H1 (cell line): ENCODE results near the gene SH3YL1. TPM values are rescaled to one million over a fixed set of nuclear protein-coding genes. Genes with fewer than 3 reads are reported as not detected.

Experiments
- CTCF ChIA-PET: fragments of 300-600 bp; sonication (Branson Sonifier 250); formaldehyde crosslinking; loops from one replicate; lab custom pipeline; 2021; ENCODE audit not compliant: partially characterized antibody; lab: Charles Lee
- POLR2A ChIA-PET: fragments of 300-600 bp; sonication (Branson Sonifier 250); formaldehyde crosslinking; loops from one replicate; lab custom pipeline; 2021; ENCODE audit warnings: inconsistent platforms; ENCODE audit not compliant: partially characterized antibody; lab: Charles Lee
- DNase-seq, 2 experiments: peaks; one replicate each; pipeline versions ENCODE4 v3.0.0 to v3.0.0-alpha.2; 2010 to 2022; ENCODE audit warnings: low spot score in 2 of 2, low read depth in 1 of 2, mixed read lengths in 1 of 2
- FAIRE-seq: peaks from 2 replicates; lab custom pipeline; 2011; peaks lifted over from hg19 to GRCh38; lab: Jason Lieb, UNC
- H2AFZ ChIP-seq: 2 replicates; pipeline ENCODE4 v1.8.1; 2012; ENCODE audit warnings: low read length, inconsistent platforms
- H2AK5ac ChIP-seq: 2 replicates; pipeline ENCODE4 v1.6.1; 2013; ENCODE audit warnings: low read depth, low read length
- H2BK120ac ChIP-seq: replicated peaks from 2 replicates; pipeline ENCODE3; 2013; ENCODE audit warnings: low read depth, low read length, inconsistent platforms
- H2BK12ac ChIP-seq: 2 replicates; pipeline ENCODE4 v1.6.1; 2013; ENCODE audit warnings: low read depth, low read length
- H2BK15ac ChIP-seq: 2 replicates; pipeline ENCODE4 v1.6.1; 2013; ENCODE audit warnings: low read length
- H2BK20ac ChIP-seq: 2 replicates; pipeline ENCODE4 v1.6.1; 2013; ENCODE audit warnings: low read length
- H2BK5ac ChIP-seq: 2 replicates; pipeline ENCODE4 v1.6.1; 2013; ENCODE audit warnings: low read depth, low read length
- H3K14ac ChIP-seq: 2 replicates; pipeline ENCODE4 v1.6.1; 2013; ENCODE audit warnings: inconsistent platforms; ENCODE audit not compliant: insufficient read length
- H3K18ac ChIP-seq: 2 replicates; pipeline ENCODE4 v1.6.1; 2013; ENCODE audit warnings: low read length; ENCODE audit errors: extremely low read depth
- H3K23ac ChIP-seq: 2 replicates; pipeline ENCODE4 v1.6.1; 2013; ENCODE audit warnings: inconsistent platforms; ENCODE audit not compliant: insufficient read length
- H3K23me2 ChIP-seq: 2 replicates; pipeline ENCODE4 v1.6.1; 2013; ENCODE audit warnings: low read depth, low read length
- H3K27ac ChIP-seq: 2 replicates; pipeline ENCODE4 v1.6.1; 2011; ENCODE audit warnings: low read depth, low read length, inconsistent platforms
- H3K27me3 ChIP-seq, 4 experiments: replicated peaks in 1 of 4; 1 replicate in 1 of 4; 2 replicates in 3 of 4; pipeline versions ENCODE4 v1.6.1 to v1.8.1; 2011 to 2013; ENCODE audit warnings: low read length in 3 of 4, mild to moderate bottlenecking in 3 of 4, inconsistent platforms in 2 of 4, mixed read lengths in 2 of 4, moderate library complexity in 1 of 4; ENCODE audit not compliant: control insufficient read depth in 3 of 4, insufficient read depth in 3 of 4; ENCODE audit errors: extremely low read depth in 1 of 4
- H3K36me3 ChIP-seq, 4 experiments: 2 replicates each; pipeline versions ENCODE4 v1.6.1 to v1.8.1; 2011 to 2013; ENCODE audit warnings: mild to moderate bottlenecking in 4 of 4, low read length in 3 of 4, moderate library complexity in 2 of 4, control low read depth in 1 of 4, inconsistent platforms in 1 of 4; ENCODE audit not compliant: insufficient read depth in 4 of 4, control insufficient read depth in 2 of 4
- H3K4ac ChIP-seq: replicated peaks from 2 replicates; pipeline ENCODE3; 2013; ENCODE audit warnings: low read length, low read depth, mixed read lengths, inconsistent platforms; ENCODE audit not compliant: insufficient read length
- H3K4me1 ChIP-seq, 4 experiments: replicated peaks in 1 of 4; 1 replicate in 1 of 4; 2 replicates in 3 of 4; pipeline versions ENCODE4 v1.6.1 to v1.8.1; 2011 to 2013; ENCODE audit warnings: low read length in 3 of 4, inconsistent platforms in 2 of 4, mixed read lengths in 1 of 4; ENCODE audit not compliant: insufficient read depth in 4 of 4, control insufficient read depth in 3 of 4
- H3K4me2 ChIP-seq, 2 experiments: 2 replicates each; pipeline versions ENCODE4 v1.6.1 to v1.8.1; 2011 to 2013; ENCODE audit warnings: low read depth in 2 of 2, low read length in 2 of 2, control low read depth in 1 of 2, inconsistent platforms in 1 of 2, mild to moderate bottlenecking in 1 of 2; ENCODE audit not compliant: insufficient read depth in 1 of 2
- H3K4me3 ChIP-seq, 4 experiments: fragments of 200-600, 300-600 bp in 1 of 4; sonication (generic), shearing (Covaris generic), sonication (Bioruptor Twin) in 1 of 4; 2 replicates each; pipeline versions ENCODE4 v1.5.1 to v1.8.1; 2011 to 2016; ENCODE audit warnings: low read length in 4 of 4, low read depth in 3 of 4, control low read depth in 2 of 4, inconsistent platforms in 2 of 4, mild to moderate bottlenecking in 2 of 4, mixed read lengths in 1 of 4, moderate library complexity in 1 of 4; ENCODE audit not compliant: insufficient read depth in 2 of 4; ENCODE audit errors: extremely low read depth in 1 of 4
- H3K56ac ChIP-seq: replicated peaks from 2 replicates; pipeline ENCODE3; 2013; ENCODE audit warnings: low read depth, mild to moderate bottlenecking, mixed read lengths, low read length, inconsistent platforms; ENCODE audit not compliant: insufficient read length
- H3K79me1 ChIP-seq: 2 replicates; pipeline ENCODE4 v1.6.1; 2013; ENCODE audit warnings: low read depth, low read length, control low read depth
- H3K79me2 ChIP-seq, 2 experiments: 2 replicates each; pipeline versions ENCODE4 v1.6.1 to v1.8.1; 2012 to 2013; ENCODE audit warnings: low read length in 2 of 2, mild to moderate bottlenecking in 2 of 2, inconsistent platforms in 1 of 2; ENCODE audit not compliant: insufficient read depth in 2 of 2, control insufficient read depth in 1 of 2
- H3K9ac ChIP-seq, 4 experiments: replicated peaks in 1 of 4; 1 replicate in 1 of 4; 2 replicates in 3 of 4; pipeline versions ENCODE4 v1.6.1 to v1.8.1; 2011 to 2013; ENCODE audit warnings: low read depth in 3 of 4, low read length in 3 of 4, control low read depth in 2 of 4, mild to moderate bottlenecking in 2 of 4, moderate library complexity in 2 of 4, inconsistent platforms in 1 of 4; ENCODE audit errors: extremely low read depth in 1 of 4
- H3K9me3 ChIP-seq, 2 experiments: 2 replicates each; pipeline versions ENCODE4 v1.6.1 to v1.8.1; 2012 to 2013; ENCODE audit warnings: mild to moderate bottlenecking in 2 of 2, moderate library complexity in 2 of 2, control low read depth in 1 of 2, inconsistent platforms in 1 of 2, low read depth in 1 of 2, low read length in 1 of 2, mixed read lengths in 1 of 2; ENCODE audit not compliant: insufficient read depth in 2 of 2
- H4K20me1 ChIP-seq, 2 experiments: replicated peaks in 1 of 2; 2 replicates each; pipeline versions ENCODE3 to v1.8.1; 2011 to 2013; ENCODE audit warnings: inconsistent platforms in 2 of 2, low read length in 2 of 2, mild to moderate bottlenecking in 1 of 2; ENCODE audit not compliant: insufficient read depth in 2 of 2, control insufficient read depth in 1 of 2
- H4K5ac ChIP-seq: 2 replicates; pipeline ENCODE4 v1.6.1; 2013; ENCODE audit warnings: low read length, low read depth, mixed read lengths, inconsistent platforms; ENCODE audit not compliant: insufficient read length
- H4K8ac ChIP-seq: 2 replicates; pipeline ENCODE4 v1.8.0; 2013; ENCODE audit warnings: mild to moderate bottlenecking, moderate library complexity, low read length, inconsistent platforms; ENCODE audit not compliant: insufficient read depth; ENCODE audit errors: extremely low read depth
- H4K91ac ChIP-seq: replicated peaks from 2 replicates; pipeline ENCODE3; 2013; ENCODE audit warnings: low read length, mixed read lengths, inconsistent platforms; ENCODE audit not compliant: insufficient read length
- CHD2 ChIP-seq: IDR thresholded peaks from 2 replicates; pipeline ENCODE4 v1.6.1; 2012; ENCODE audit warnings: low read length, improper control_type of control experiment
- CTBP2 ChIP-seq: IDR thresholded peaks from 2 replicates; pipeline ENCODE4 v1.7.0; 2011; ENCODE audit warnings: borderline replicate concordance, mild to moderate bottlenecking, moderate library complexity, mixed read lengths, low read length; ENCODE audit not compliant: insufficient read depth, insufficient read length
- EP300 ChIP-seq, 2 experiments: IDR thresholded peaks; 1 replicate in 1 of 2; 2 replicates in 1 of 2; pipeline ENCODE4 v1.6.1; 2011 to 2012; ENCODE audit warnings: low read depth in 2 of 2, low read length in 2 of 2, mild to moderate bottlenecking in 2 of 2, borderline replicate concordance in 1 of 2, inconsistent platforms in 1 of 2, moderate library complexity in 1 of 2
- FOSL1 ChIP-seq: IDR thresholded peaks from 2 replicates; pipeline ENCODE4 v1.6.1; 2011; ENCODE audit warnings: mild to moderate bottlenecking, low read depth, low read length, moderate library complexity; ENCODE audit not compliant: insufficient read depth
- PHF8 ChIP-seq: fragments of 200-600 bp; sonication (generic); conservative IDR thresholded peaks from 2 replicates; pipeline ENCODE4 v1.7.1; 2012; ENCODE audit warnings: low read depth, mild to moderate bottlenecking, inconsistent platforms, low read length, moderate library complexity
- RBBP5 ChIP-seq: IDR thresholded peaks from 2 replicates; pipeline ENCODE4 v1.7.1; 2012; ENCODE audit warnings: low read depth, mild to moderate bottlenecking, inconsistent platforms, low read length, moderate library complexity, borderline replicate concordance
- RFX5 ChIP-seq: IDR thresholded peaks from 2 replicates; pipeline ENCODE4 v1.6.1; 2011; ENCODE audit warnings: low read depth, low read length, improper control_type of control experiment, borderline replicate concordance
- SAP30 ChIP-seq: fragments of 300-600 bp; sonication (generic); IDR thresholded peaks from 2 replicates; pipeline ENCODE4 v1.7.1; 2012; ENCODE audit warnings: low read length, moderate library complexity, mild to moderate bottlenecking, inconsistent platforms; ENCODE audit not compliant: insufficient read depth, insufficient replicate concordance
- SRF ChIP-seq: IDR thresholded peaks from 2 replicates; pipeline ENCODE4 v1.6.1; 2011; ENCODE audit warnings: mild to moderate bottlenecking, low read depth, low read length, moderate library complexity
- TBP ChIP-seq: IDR thresholded peaks from 2 replicates; pipeline ENCODE4 v1.6.1; 2011; ENCODE audit warnings: low read depth, low read length, improper control_type of control experiment
- TCF12 ChIP-seq: IDR thresholded peaks from 2 replicates; pipeline ENCODE4 v1.6.1; 2011; ENCODE audit warnings: low read depth, mild to moderate bottlenecking, low read length
- WGBS, 2 experiments: shearing (Covaris generic) in 1 of 2; methylation state at CpG; one replicate each; pipeline versions ENCODE4 v1.1.6 to v1.1.7; 2013 to 2015; ENCODE audit warnings: low lambda C conversion rate in 2 of 2, mixed read lengths in 2 of 2, inconsistent platforms in 1 of 2, low coverage in 1 of 2, missing lambda C conversion rate in 1 of 2; ENCODE audit not compliant: insufficient replicate concordance in 2 of 2, insufficient coverage in 1 of 2, insufficient read length in 1 of 2; ENCODE audit errors: extremely low coverage in 1 of 2, missing lambda C conversion rate in 1 of 2; 5-methylcytosine and 5-hydroxymethylcytosine counted together
- polyA plus RNA-seq, 7 experiments: library from polyadenylated mRNA; depleted of rRNA in 3 of 7; stranded (reverse) in 5 of 7; unstranded in 2 of 7; fragments of >200 nt in 5 of 7; fragments of 200-250 nt in 2 of 7; gene quantifications; 1 replicate in 5 of 7; 2 replicates in 1 of 7; 4 replicates in 1 of 7; pipeline versions ENCODE4 v1.2.1 to v1.2.3, GENCODE V29; 2011 to 2013; ENCODE audit warnings: missing spikeins in 2 of 7, mixed read lengths in 2 of 7
- total RNA-seq: library from RNA; stranded (reverse); fragmentation: NEBNext Ultra II Directional; extraction: Animal tissue kit (Norgen Biotek cat#: 25700); gene quantifications from 2 replicates; pipeline ENCODE4 v1.2.1, GENCODE V29; 2021
- TF ChIP-seq, protein P1 (sequence below): IDR thresholded peaks from 2 replicates; pipeline ENCODE4 v1.6.1; 2012; ENCODE audit warnings: inconsistent platforms

SH3YL1 gene
- total and polyA plus RNA-seq, 2 of the 8 experiments (the other 6 are each of a cell fraction or from before 2014, with no cell fraction given), result 13.6 to 37.2 TPM

DNA sequence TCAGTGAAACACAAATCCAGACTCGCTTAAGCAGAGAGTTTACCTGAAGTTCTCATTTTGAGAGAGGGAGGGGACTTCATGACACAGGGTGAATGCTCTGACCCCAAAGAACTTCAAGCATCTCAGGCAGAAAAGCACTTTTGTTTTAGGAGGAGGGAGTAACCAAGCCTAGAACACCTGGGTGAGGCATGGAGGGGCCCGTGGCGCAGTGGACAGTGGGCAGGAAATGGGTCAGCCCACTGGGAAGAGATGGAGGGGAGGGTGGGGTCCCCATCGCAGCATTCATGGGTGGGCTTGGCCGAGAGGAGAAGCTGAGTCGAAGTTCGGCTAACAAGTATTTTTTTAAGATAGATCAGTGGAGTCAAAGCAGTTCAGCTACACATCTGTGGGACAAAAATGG, 67.9 kb downstream of the SH3YL1 start:
- Histone ChIP-seq H3K79me2 (no peaks in the 10 kb centered on the region), H3K4me2 (no peak overlapping the region), H2BK12ac (no peak overlapping the region), H3K4me1 (no peaks in the 10 kb centered on the region), H2AK5ac (no peak overlapping the region), H4K8ac (no peak overlapping the region), H3K36me3 (peaks cover 0 to 6% (median 0%) of the 10 kb centered on the region in 4 experiments; a peak in 1 of 8 replicates), H4K91ac (no peak overlapping the region), H3K56ac (no peak overlapping the region), H3K18ac (no peak overlapping the region), H3K27me3 (no peaks in the 10 kb centered on the region), H3K9ac (no peak overlapping the region), H3K23me2 (no peaks in the 10 kb centered on the region), H3K14ac (no peak overlapping the region), H2BK5ac (no peak overlapping the region), H3K9me3 (peaks cover under 1 to 8% of the 10 kb centered on the region in 2 experiments; a peak in 2 of 4 replicates), H3K4me3 (no peak overlapping the region), H2BK20ac (no peak overlapping the region), H4K20me1 (no peaks in the 10 kb centered on the region), H3K4ac (no peak overlapping the region), H3K23ac (no peak overlapping the region), H3K79me1 (no peaks in the 10 kb centered on the region), H2BK15ac (no peak overlapping the region), H2AFZ (no peak overlapping the region), H4K5ac (no peak overlapping the region), H3K27ac (no peak overlapping the region), H2BK120ac (no peak overlapping the region)
- FAIRE-seq, result no peak
- POLR2A ChIA-PET, result no interaction called here
- no peak for DNase-seq
- CTCF ChIA-PET, result no interaction called here
- WGBS, 2 experiments, result 92% methylated on average over 7 of the region's 7 CpGs; no CpG with 5 or more reads in 1 of the 2 experiments
- no peak for TF ChIP-seq EP300 (IDR thresholded peaks at IDR 0.05; ENCODE audit: borderline replicate concordance in 1 of 2, low read depth in 2 of 2, low read length in 2 of 2)
- no peak for TF ChIP-seq PHF8
- no peak for TF ChIP-seq RFX5
- TF ChIP-seq SAP30, result no peak
- TF ChIP-seq FOSL1, result no peak
- TF ChIP-seq CTBP2, result no peak
- TF ChIP-seq TCF12, result no peak
- TF ChIP-seq, protein P1, sequence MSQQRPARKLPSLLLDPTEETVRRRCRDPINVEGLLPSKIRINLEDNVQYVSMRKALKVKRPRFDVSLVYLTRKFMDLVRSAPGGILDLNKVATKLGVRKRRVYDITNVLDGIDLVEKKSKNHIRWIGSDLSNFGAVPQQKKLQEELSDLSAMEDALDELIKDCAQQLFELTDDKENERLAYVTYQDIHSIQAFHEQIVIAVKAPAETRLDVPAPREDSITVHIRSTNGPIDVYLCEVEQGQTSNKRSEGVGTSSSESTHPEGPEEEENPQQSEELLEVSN, result no peak
- no peak for TF ChIP-seq RBBP5
- TF ChIP-seq SRF, result no peak
- no peak for TF ChIP-seq TBP
- no peak for TF ChIP-seq CHD2
